Right lobe of liver (tissue), 4 donors: ENCODE results near the gene CCDC170.

Experiments
- CTCF ChIP-seq, 4 donors: fragments of 200-600 bp in 3 of 4; fragments of 450-650 bp in 1 of 4; IDR thresholded peaks; one replicate each; pipeline versions ENCODE4 v1.5.1 to v1.8.0; 2016 to 2022; ENCODE audit warnings: antibody characterized with exemption in 4 of 4, mild to moderate bottlenecking in 2 of 4
- POLR2A ChIP-seq: fragments of 450-650 bp; IDR thresholded peaks from one replicate; pipeline ENCODE4 v1.6.1; 2017; ENCODE audit warnings: antibody characterized with exemption, mild to moderate bottlenecking
- donor health status: DM: no; HTN: no; CAD: no.
- donor health status: DM: no; HTN: no; CAD: no.
- donor health status: DM: no; HTN: yes; CAD: no.

- no peak for TF ChIP-seq CTCF (IDR thresholded peaks at IDR 0.05)
- TF ChIP-seq POLR2A, result no peak
These were observed 40.8 kb downstream of the CCDC170 start for GRCh38 chr6:151534576-151534975.
